DOHH2 (cell line): ENCODE data around the gene RGS1.

Experiments
- EZH2phosphoT487 ChIP-seq: fragments of 200-600 bp; sonication (generic); IDR thresholded peaks from 2 replicates; pipeline ENCODE4 v1.6.1; 2017; ENCODE audit warnings: borderline replicate concordance, mild to moderate bottlenecking, antibody characterized with exemption, low read length, moderate library complexity, mixed read lengths
- TF ChIP-seq, protein P1 (sequence below): fragments of 200-600 bp; sonication (generic); IDR thresholded peaks from one replicate; pipeline ENCODE4 v1.5.1; 2014; ENCODE audit warnings: antibody characterized with exemption, mild to moderate bottlenecking, low read depth, low read length; ENCODE audit not compliant: poor library complexity, severe bottlenecking

GRCh38 chr1:192602757-192603156 lies 27.2 kb downstream of the RGS1 start:
- TF ChIP-seq, protein P1, sequence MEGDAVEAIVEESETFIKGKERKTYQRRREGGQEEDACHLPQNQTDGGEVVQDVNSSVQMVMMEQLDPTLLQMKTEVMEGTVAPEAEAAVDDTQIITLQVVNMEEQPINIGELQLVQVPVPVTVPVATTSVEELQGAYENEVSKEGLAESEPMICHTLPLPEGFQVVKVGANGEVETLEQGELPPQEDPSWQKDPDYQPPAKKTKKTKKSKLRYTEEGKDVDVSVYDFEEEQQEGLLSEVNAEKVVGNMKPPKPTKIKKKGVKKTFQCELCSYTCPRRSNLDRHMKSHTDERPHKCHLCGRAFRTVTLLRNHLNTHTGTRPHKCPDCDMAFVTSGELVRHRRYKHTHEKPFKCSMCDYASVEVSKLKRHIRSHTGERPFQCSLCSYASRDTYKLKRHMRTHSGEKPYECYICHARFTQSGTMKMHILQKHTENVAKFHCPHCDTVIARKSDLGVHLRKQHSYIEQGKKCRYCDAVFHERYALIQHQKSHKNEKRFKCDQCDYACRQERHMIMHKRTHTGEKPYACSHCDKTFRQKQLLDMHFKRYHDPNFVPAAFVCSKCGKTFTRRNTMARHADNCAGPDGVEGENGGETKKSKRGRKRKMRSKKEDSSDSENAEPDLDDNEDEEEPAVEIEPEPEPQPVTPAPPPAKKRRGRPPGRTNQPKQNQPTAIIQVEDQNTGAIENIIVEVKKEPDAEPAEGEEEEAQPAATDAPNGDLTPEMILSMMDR: no peak
- no peak for TF ChIP-seq EZH2phosphoT487
